Measurements from ENCODE around the gene OLFM2. TPM values are rescaled to one million over a fixed set of nuclear protein-coding genes. Genes with fewer than 3 reads are reported as not detected.

The OLFM2 gene
- total RNA-seq, 1 experiment from 2014 or later = 9.7 TPM

- POLR2A ChIA-PET = no interaction called here
- BruUV-seq (replicated peaks) = no TSS peak
- H3K9me3 ChIP-seq (ENCODE audit: control insufficient read depth, insufficient read depth, low read depth, low read length) = no peaks in the 10 kb centered on the region
- in situ Hi-C loops (cut with HindIII; ENCODE audit: low pct_unique_long_range_greater_than_20kb, low sequenced_read_pairs) = no loop called here
- intact Hi-C loops (cut with micrococcal nuclease; ENCODE audit: unreplicated experiment) = no loop called here
- ATAC-seq (no peak), DNase-seq (ENCODE audit: low read depth, low spot score) (no peak)
- no peak for TF ChIP-seq TCF7L2 (IDR thresholded peaks at IDR 0.05; ENCODE audit: low read depth, low read length)
- no peak overlapping the region for H3K27ac ChIP-seq (ENCODE audit: low read length)
- no peaks in the 10 kb centered on the region for H3K27me3 ChIP-seq (ENCODE audit: control insufficient read depth, insufficient read depth, low read length)
- H3K4me3 ChIP-seq (ENCODE audit: low read depth in 2 of 2, low read length in 2 of 2) = no peak overlapping the region
- CTCF ChIA-PET = no interaction called here
- no peaks in the 10 kb centered on the region for H3K36me3 ChIP-seq (ENCODE audit: control insufficient read depth, insufficient read depth, low read length)
- no peaks in the 10 kb centered on the region for H3K4me1 ChIP-seq (ENCODE audit: control insufficient read depth, insufficient read depth, low read length)
Measured at GRCh38 chr19:9858766-9859165, 77.5 kb downstream of the OLFM2 start.

- no TSS peak for BruUV-seq (replicated peaks)
- intact Hi-C loops (cut with micrococcal nuclease; ENCODE audit: unreplicated experiment) = no loop called here
- no peaks in the 10 kb centered on the region for H3K36me3 ChIP-seq (ENCODE audit: control insufficient read depth, insufficient read depth, low read length)
- TF ChIP-seq POLR2AphosphoS5 (IDR thresholded peaks at IDR 0.05; ENCODE audit: low read depth, low read length) (no peak), SIN3A (IDR thresholded peaks at IDR 0.05; ENCODE audit: borderline replicate concordance, insufficient read depth, low read depth, low read length) (no peak), CTCF (IDR thresholded peaks at IDR 0.05) (no peak), TCF7L2 (IDR thresholded peaks at IDR 0.05; ENCODE audit: low read depth, low read length) (no peak), REST (IDR thresholded peaks at IDR 0.05; ENCODE audit: insufficient read depth in 1 of 2, low read depth in 2 of 2, low read length in 1 of 2) (no peak)
- ChIA-PET POLR2A (no interaction called here), CTCF (no interaction called here)
- H3K27me3 ChIP-seq (ENCODE audit: control insufficient read depth, insufficient read depth, low read length) = no peaks in the 10 kb centered on the region
- H3K4me1 ChIP-seq (ENCODE audit: control insufficient read depth, insufficient read depth, low read length) = no peaks in the 10 kb centered on the region
- no peak overlapping the region for H3K27ac ChIP-seq (ENCODE audit: low read length)
- DNase-seq (ENCODE audit: low read depth, low spot score) (no peak), ATAC-seq (no peak; the same call in 1 of the 2 replicates)
- no peaks in the 10 kb centered on the region for H3K9me3 ChIP-seq (ENCODE audit: control insufficient read depth, insufficient read depth, low read depth, low read length)
- in situ Hi-C loops (cut with HindIII; ENCODE audit: low pct_unique_long_range_greater_than_20kb, low sequenced_read_pairs) = no loop called here
- no peak overlapping the region for H3K4me3 ChIP-seq (ENCODE audit: low read depth in 2 of 2, low read length in 2 of 2)
Measured at GRCh38 chr19:9857920-9858746, 78.2 kb downstream of the OLFM2 start.

GRCh38 chr19:9857076-9857721, 79.1 kb downstream of the OLFM2 start:
- CTCF ChIA-PET = no interaction called here
- Histone ChIP-seq H3K4me3 (ENCODE audit: low read depth in 2 of 2, low read length in 2 of 2) (no peak overlapping the region), H3K9me3 (ENCODE audit: control insufficient read depth, insufficient read depth, low read depth, low read length) (no peaks in the 10 kb centered on the region), H3K27me3 (ENCODE audit: control insufficient read depth, insufficient read depth, low read length) (no peaks in the 10 kb centered on the region), H3K27ac (ENCODE audit: low read length) (no peak overlapping the region), H3K4me1 (ENCODE audit: control insufficient read depth, insufficient read depth, low read length) (no peaks in the 10 kb centered on the region), H3K36me3 (ENCODE audit: control insufficient read depth, insufficient read depth, low read length) (no peaks in the 10 kb centered on the region)
- intact Hi-C loops (cut with micrococcal nuclease; ENCODE audit: unreplicated experiment) = no loop called here
- TF ChIP-seq REST (IDR thresholded peaks at IDR 0.05; ENCODE audit: insufficient read depth in 1 of 2, low read depth in 2 of 2, low read length in 1 of 2) (no peak), SIN3A (IDR thresholded peaks at IDR 0.05; ENCODE audit: borderline replicate concordance, insufficient read depth, low read depth, low read length) (no peak), TCF7L2 (IDR thresholded peaks at IDR 0.05; ENCODE audit: low read depth, low read length) (no peak), CTCF (IDR thresholded peaks at IDR 0.05) (no peak), POLR2AphosphoS5 (IDR thresholded peaks at IDR 0.05; ENCODE audit: low read depth, low read length) (no peak)
- no peak for ATAC-seq
- POLR2A ChIA-PET = no interaction called here
- no TSS peak for BruUV-seq (replicated peaks)
- in situ Hi-C loops (cut with HindIII; ENCODE audit: low pct_unique_long_range_greater_than_20kb, low sequenced_read_pairs) = no loop called here
- no peak for DNase-seq (ENCODE audit: low read depth, low spot score)
